Adrenal gland (tissue), 12 donors: ENCODE data around the gene EFHB. TPM values are rescaled to one million over a fixed set of nuclear protein-coding genes. Genes with fewer than 3 reads are reported as not detected.
A peak's percentile ranks its signal among the peaks of the same experiment; 100 is the strongest.

Experiments used
- DNase-seq, 7 donors: peaks; one replicate each; pipeline ENCODE4 v3.0.0-alpha.2; 2019 to 2020
- H3K27ac ChIP-seq, 5 donors: fragments of 200-600 bp; sonication (generic) in 4 of 5; 1 replicate in 3 of 5; 2 replicates in 2 of 5; pipeline versions ENCODE4 v1.5.1 to v1.8.0; 2016 to 2020; ENCODE audit warnings: mild to moderate bottlenecking in 1 of 5
- H3K27me3 ChIP-seq: fragments of 200-600 bp; 2 replicates; pipeline ENCODE4 v1.8.0; 2021
- H3K36me3 ChIP-seq, 2 donors: fragments of 200-600 bp; replicated peaks in 1 of 2; 1 replicate in 1 of 2; 2 replicates in 1 of 2; pipeline versions ENCODE4 v1.5.1 to v1.8.0; 2018 to 2022
- H3K4me1 ChIP-seq, 2 donors: fragments of 200-600 bp; replicated peaks in 1 of 2; 1 replicate in 1 of 2; 2 replicates in 1 of 2; pipeline versions ENCODE4 v1.5.1 to v1.8.0; 2018 to 2021
- H3K4me3 ChIP-seq, 4 donors: fragments of 200-600 bp; sonication (generic) in 3 of 4; one replicate each; pipeline ENCODE4 v1.5.1; 2016 to 2018
- H3K9me3 ChIP-seq, 3 donors: fragments of 200-600 bp; sonication (generic) in 1 of 3; replicated peaks in 1 of 3; 1 replicate in 2 of 3; 2 replicates in 1 of 3; pipeline versions ENCODE4 v1.5.1 to v1.8.0; 2016 to 2021
- CTCF ChIP-seq, 6 experiments: fragments of 450-650 bp in 4 of 6; fragments of 200-600 bp in 2 of 6; sonication (generic) in 1 of 6; IDR thresholded peaks; 1 replicate in 5 of 6; 2 replicates in 1 of 6; pipeline versions ENCODE4 v1.5.1 to v1.8.0; 2016 to 2021; ENCODE audit warnings: antibody characterized with exemption in 6 of 6, mild to moderate bottlenecking in 2 of 6, moderate library complexity in 1 of 6
- POLR2A ChIP-seq, 2 donors: fragments of 450-650 bp; IDR thresholded peaks; one replicate each; pipeline ENCODE4 v1.6.1; 2017; ENCODE audit warnings: antibody characterized with exemption in 2 of 2, mild to moderate bottlenecking in 2 of 2, moderate library complexity in 1 of 2
- WGBS, 4 donors: extraction: QIAGEN DNeasy Blood & Tissue Kit in 2 of 4; methylation state at CpG; one replicate each; pipeline versions ENCODE4 v1.1.5 to v1.1.7; 2013 to 2017; 5-methylcytosine and 5-hydroxymethylcytosine counted together
- intact Hi-C, 2 donors: fragments of 100-400 bp; cut with DNase I; formaldehyde crosslinking; loops; one replicate each; pipeline versions ENCODE4 v1.14.1 to v1.15.0; 2022 to 2023
- polyA plus RNA-seq, 3 donors: library from polyadenylated mRNA; stranded (reverse); fragments of 200-250 nt in 2 of 3; fragments of 350-450 nt in 1 of 3; fragmentation: Illumina TruSeq in 1 of 3; extraction: RNeasy Lipid Tissue Mini Kit (QIAGEN cat#74804) in 1 of 3; gene quantifications; one replicate each; pipeline ENCODE4 v1.2.3, GENCODE V29; 2013 to 2014
- total RNA-seq, 9 donors: library from RNA; depleted of rRNA in 4 of 9; stranded (reverse); fragments of >200 nt in 4 of 9; fragments of 120-200 nt in 1 of 9; fragmentation: NEBNext Ultra II Directional in 1 of 9; extraction: Animal tissue kit (Norgen Biotek cat#: 25700) in 1 of 9; gene quantifications; one replicate each; pipeline versions ENCODE4 v1.1.0 to v1.2.4, GENCODE V29; 2013 to 2023
- donor health status: healthy with polysubstance abuse.
- donor health status: Bipolar disorder and iron deficiency.
- donor health status: DM: yes; HTN: yes; CAD: no.
- donor health status: DM: no; HTN: no; CAD: no.
- donor health status: DM: no; HTN: no; CAD: no.
- donor health status: DM: yes; HTN: yes; CAD: no.

EFHB gene
- total and polyA plus RNA-seq, 12 donors = 0.29 to 10.6 (median 2.4) TPM; not detected in 1

DNA sequence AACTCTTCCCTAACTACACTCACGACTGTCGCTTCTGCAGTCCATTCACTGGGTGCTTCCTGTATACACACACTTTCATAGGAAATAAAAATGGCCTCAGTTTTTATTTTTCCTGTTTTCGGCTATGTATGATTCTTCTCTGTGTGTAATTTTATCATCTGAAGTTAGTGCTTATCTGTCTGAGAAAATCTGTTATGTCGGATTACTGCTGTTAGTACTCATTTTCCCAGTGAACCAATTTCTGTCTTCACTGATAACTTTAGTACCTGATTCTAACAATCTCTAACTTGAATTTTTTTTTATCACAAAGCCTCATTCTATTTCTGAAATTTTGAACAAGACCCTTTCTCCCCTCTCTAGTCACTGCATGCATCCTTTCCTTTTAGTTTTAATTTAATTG, 33.8 kb upstream of the EFHB start:
- Histone ChIP-seq H3K27me3 (no peaks in the 10 kb centered on the region), H3K9me3 (no peaks in the 10 kb centered on the region), H3K36me3 (no peaks in the 10 kb centered on the region), H3K4me3 (no peak overlapping the region), H3K27ac (no peak overlapping the region), H3K4me1 (peaks cover 1 to 20% of the 10 kb centered on the region in 2 donors)
- TF ChIP-seq CTCF (IDR thresholded peaks at IDR 0.05) (no peak), POLR2A (IDR thresholded peaks at IDR 0.05) (no peak)
- intact Hi-C loops = no loop called here
- WGBS, 4 donors = 73 to 78% (median 74%) methylated on average over 4 of the region's 4 CpGs
- no peak for DNase-seq

GRCh38 chr3:19967208-19967607, 33.2 kb upstream of the EFHB start:
- TF ChIP-seq POLR2A (IDR thresholded peaks at IDR 0.05) (no peak), CTCF (IDR thresholded peaks at IDR 0.05) (no peak)
- no peak overlapping the region for H3K4me3 ChIP-seq
- no peaks in the 10 kb centered on the region for H3K9me3 ChIP-seq
- no peaks in the 10 kb centered on the region for H3K27me3 ChIP-seq
- 84 to 88% (median 86%) methylated on average over 6 of the region's 6 CpGs for WGBS, 4 donors
- H3K4me1 ChIP-seq = peaks cover 7 to 19% of the 10 kb centered on the region in 2 donors
- H3K36me3 ChIP-seq = no peaks in the 10 kb centered on the region
- DNase-seq = no peak
- intact Hi-C loops = no loop called here
- H3K27ac ChIP-seq = no peak overlapping the region

DNA sequence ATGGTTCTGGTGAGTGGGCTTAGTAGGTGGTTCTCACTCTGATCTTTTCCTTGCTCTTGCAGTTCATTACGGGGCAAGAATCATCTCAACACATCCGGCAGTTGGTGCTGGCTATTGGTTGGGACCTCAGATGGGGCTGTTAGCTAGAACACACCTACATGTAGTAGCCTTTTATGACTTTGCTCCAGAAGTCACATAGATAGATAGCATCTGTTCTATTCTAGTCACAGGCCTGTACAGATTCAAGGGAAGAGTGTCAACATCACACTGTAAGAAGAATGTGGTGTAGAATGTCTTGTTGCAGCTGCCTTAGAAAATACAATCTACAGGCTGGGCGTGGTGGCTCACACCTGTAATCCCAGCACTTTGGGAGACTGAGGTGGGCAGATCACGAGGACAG, 27.9 kb upstream of the EFHB start:
- WGBS, 4 donors = 97 to 100% (median 98%) methylated on average over 4 of the region's 4 CpGs
- Histone ChIP-seq H3K27ac (peak overlapping the region in 1 of 5 donors; percentile 6), H3K4me1 (peaks cover 7 to 16% of the 10 kb centered on the region in 2 donors), H3K9me3 (no peaks in the 10 kb centered on the region), H3K27me3 (no peaks in the 10 kb centered on the region), H3K4me3 (no peak overlapping the region), H3K36me3 (peaks cover 0 to 4% of the 10 kb centered on the region in 2 donors)
- intact Hi-C loops = no loop called here
- no peak for DNase-seq
- TF ChIP-seq CTCF (IDR thresholded peaks at IDR 0.05) (no peak), POLR2A (IDR thresholded peaks at IDR 0.05) (no peak)

DNA sequence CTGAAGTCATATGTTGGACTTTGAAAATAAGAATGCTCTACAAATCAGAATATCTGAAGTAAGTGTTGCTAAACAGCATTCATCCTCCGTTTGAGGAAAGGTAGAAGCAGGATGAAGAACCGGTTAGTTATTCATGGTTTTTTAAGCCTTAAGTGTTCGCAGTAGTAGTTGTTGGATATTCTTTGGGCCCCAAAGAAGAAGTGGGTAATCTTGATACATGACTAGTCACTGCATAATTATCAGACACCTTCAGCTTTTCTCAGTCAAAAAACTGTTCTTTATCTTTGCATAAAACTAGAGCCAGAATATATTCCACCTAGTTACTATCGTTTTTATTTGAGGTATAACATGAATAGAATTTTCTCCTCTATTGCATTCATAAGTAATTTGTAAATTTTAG, 26.7 kb upstream of the EFHB start:
- Histone ChIP-seq H3K27me3 (no peaks in the 10 kb centered on the region), H3K27ac (no peak overlapping the region), H3K4me1 (peaks cover 7 to 16% of the 10 kb centered on the region in 2 donors), H3K4me3 (no peak overlapping the region), H3K36me3 (peaks cover 0 to 4% of the 10 kb centered on the region in 2 donors), H3K9me3 (no peaks in the 10 kb centered on the region)
- intact Hi-C loops = no loop called here
- TF ChIP-seq POLR2A (IDR thresholded peaks at IDR 0.05) (no peak), CTCF (IDR thresholded peaks at IDR 0.05) (no peak)
- WGBS, 4 donors = 80 to 85% (median 83%) methylated on average over 4 of the region's 4 CpGs
- DNase-seq = no peak
